NT2/D1 (cell line): ENCODE measurements around the gene SLC17A8.

Experiments
- DNase-seq: peaks from one replicate; pipeline ENCODE4 v3.0.0-alpha.2; 2011; ENCODE audit warnings: low read depth, low spot score
- H3K27me3 ChIP-seq: 2 replicates; pipeline ENCODE4 v1.6.0; 2011; ENCODE audit warnings: mild to moderate bottlenecking; ENCODE audit not compliant: insufficient read length, insufficient read depth
- H3K36me3 ChIP-seq: 2 replicates; pipeline ENCODE4 v1.6.1; 2011; ENCODE audit warnings: mild to moderate bottlenecking, low read length, mixed read lengths; ENCODE audit not compliant: insufficient read depth, insufficient read length
- H3K4me1 ChIP-seq: 2 replicates; pipeline ENCODE4 v1.5.1; 2011; ENCODE audit not compliant: insufficient read depth, insufficient read length
- H3K4me3 ChIP-seq: 2 replicates; pipeline ENCODE4 v1.5.1; 2011; ENCODE audit warnings: low read depth; ENCODE audit not compliant: insufficient read length
- H3K9ac ChIP-seq: 2 replicates; pipeline ENCODE4 v1.6.0; 2011; ENCODE audit warnings: low read depth; ENCODE audit not compliant: insufficient read length
- H3K9me3 ChIP-seq: 2 replicates; pipeline ENCODE4 v1.5.1; 2011; ENCODE audit warnings: mild to moderate bottlenecking, low read length; ENCODE audit not compliant: insufficient read depth
- SUZ12 ChIP-seq: IDR thresholded peaks from 2 replicates; pipeline ENCODE4 v1.6.1; 2011; ENCODE audit not compliant: insufficient read length, insufficient read depth; ENCODE audit errors: extremely low read depth
- YY1 ChIP-seq: IDR thresholded peaks from 2 replicates; pipeline ENCODE4 v1.6.1; 2011; ENCODE audit not compliant: insufficient read length, insufficient read depth
- ZNF274 ChIP-seq: IDR thresholded peaks from 2 replicates; pipeline ENCODE4 v1.6.1; 2011; ENCODE audit warnings: mild to moderate bottlenecking, low read depth, low read length

Gene SLC17A8

GRCh38 chr12:100383586-100384558 is 27.0 kb downstream of the SLC17A8 start:
- Histone ChIP-seq H3K27me3 (peaks cover 9% of the 10 kb centered on the region), H3K9ac (no peak overlapping the region), H3K36me3 (no peaks in the 10 kb centered on the region), H3K4me1 (no peaks in the 10 kb centered on the region), H3K4me3 (no peak overlapping the region), H3K9me3 (no peaks in the 10 kb centered on the region)
- DNase-seq = no peak
- no peak for TF ChIP-seq SUZ12

- no peaks in the 10 kb centered on the region for H3K9me3 ChIP-seq
- H3K9ac ChIP-seq = no peak overlapping the region
- no peak for DNase-seq
- H3K4me1 ChIP-seq = no peaks in the 10 kb centered on the region
- H3K36me3 ChIP-seq = no peaks in the 10 kb centered on the region
- TF ChIP-seq YY1 (no peak), ZNF274 (no peak), SUZ12 (no peak)
- H3K4me3 ChIP-seq = no peak overlapping the region
- peaks cover 9% of the 10 kb centered on the region for H3K27me3 ChIP-seq
Observed at GRCh38 chr12:100384559-100384935, 27.7 kb downstream of the SLC17A8 start.

GRCh38 chr12:100388382-100388781 is 31.5 kb downstream of the SLC17A8 start:
- no peaks in the 10 kb centered on the region for H3K9me3 ChIP-seq
- H3K4me1 ChIP-seq = no peaks in the 10 kb centered on the region
- no peaks in the 10 kb centered on the region for H3K27me3 ChIP-seq
- DNase-seq = no peak
- no peak overlapping the region for H3K4me3 ChIP-seq
- TF ChIP-seq YY1 = no peak
- TF ChIP-seq ZNF274 = no peak
- no peak for TF ChIP-seq SUZ12
- no peaks in the 10 kb centered on the region for H3K36me3 ChIP-seq
- H3K9ac ChIP-seq = no peak overlapping the region

GRCh38 chr12:100391856-100392255 is 35.0 kb downstream of the SLC17A8 start:
- Histone ChIP-seq H3K9ac (no peak overlapping the region), H3K9me3 (no peaks in the 10 kb centered on the region), H3K27me3 (no peaks in the 10 kb centered on the region), H3K36me3 (no peaks in the 10 kb centered on the region), H3K4me1 (no peaks in the 10 kb centered on the region), H3K4me3 (no peak overlapping the region)
- TF ChIP-seq YY1 = no peak
- TF ChIP-seq SUZ12 = no peak
- TF ChIP-seq ZNF274 = no peak
- DNase-seq = no peak

- TF ChIP-seq ZNF274 (no peak), YY1 (no peak), SUZ12 (no peak)
Observed at GRCh38 chr12:100393200-100393599, 36.3 kb downstream of the SLC17A8 start.

GRCh38 chr12:100395811-100396210 is 38.9 kb downstream of the SLC17A8 start:
- Histone ChIP-seq H3K9me3 (no peaks in the 10 kb centered on the region), H3K4me1 (no peaks in the 10 kb centered on the region), H3K36me3 (no peaks in the 10 kb centered on the region), H3K27me3 (no peaks in the 10 kb centered on the region), H3K4me3 (no peak overlapping the region), H3K9ac (no peak overlapping the region)
- no peak for DNase-seq
- TF ChIP-seq ZNF274 = no peak
- TF ChIP-seq YY1 = no peak
- no peak for TF ChIP-seq SUZ12

More at GRCh38 chr12:100393200-100393599, 36.3 kb downstream of the SLC17A8 start:
- no peak overlapping the region for H3K9ac ChIP-seq
- no peak for DNase-seq
- H3K27me3 ChIP-seq = no peaks in the 10 kb centered on the region
- H3K4me1 ChIP-seq = no peaks in the 10 kb centered on the region
- H3K36me3 ChIP-seq = no peaks in the 10 kb centered on the region
- H3K9me3 ChIP-seq = no peaks in the 10 kb centered on the region
- no peak overlapping the region for H3K4me3 ChIP-seq

GRCh38 chr12:100398307-100398706 is 41.4 kb downstream of the SLC17A8 start:
- no peaks in the 10 kb centered on the region for H3K9me3 ChIP-seq
- no peaks in the 10 kb centered on the region for H3K27me3 ChIP-seq
- no peak overlapping the region for H3K9ac ChIP-seq
- no peak for TF ChIP-seq YY1
- no peak for TF ChIP-seq SUZ12
- TF ChIP-seq ZNF274 = no peak
- no peaks in the 10 kb centered on the region for H3K4me1 ChIP-seq
- DNase-seq = no peak
- no peaks in the 10 kb centered on the region for H3K36me3 ChIP-seq
- no peak overlapping the region for H3K4me3 ChIP-seq
